HUES6 (cell line): ENCODE results near the gene A1BG.
"Not testable (repeated sequence)": the region's sequence is repeated elsewhere in the genome, so short reads cannot be mapped to it uniquely, and the experiment has no call there.

ENCODE experiments used
- H3K27ac ChIP-seq: 2 replicates; pipeline ENCODE4 v1.7.0; 2013; ENCODE audit warnings: low read depth, mild to moderate bottlenecking, low read length, inconsistent platforms
- H3K27me3 ChIP-seq: 2 replicates; pipeline ENCODE4 v1.6.1; 2013; ENCODE audit warnings: low read length; ENCODE audit not compliant: control insufficient read depth, insufficient read depth
- H3K36me3 ChIP-seq: 2 replicates; pipeline ENCODE4 v1.6.1; 2013; ENCODE audit warnings: low read length; ENCODE audit not compliant: control insufficient read depth, insufficient read depth
- H3K4me1 ChIP-seq: 2 replicates; pipeline ENCODE4 v1.6.1; 2013; ENCODE audit warnings: low read length; ENCODE audit not compliant: control insufficient read depth, insufficient read depth
- H3K4me3 ChIP-seq: 2 replicates; pipeline ENCODE4 v1.5.1; 2013; ENCODE audit warnings: low read depth, low read length
- H3K9ac ChIP-seq: one replicate; pipeline ENCODE4 v1.6.1; 2013; ENCODE audit warnings: mild to moderate bottlenecking, low read length
- H3K9me3 ChIP-seq: 2 replicates; pipeline ENCODE4 v1.6.1; 2013; ENCODE audit warnings: low read depth, low read length; ENCODE audit not compliant: control insufficient read depth, insufficient read depth

The A1BG gene

GRCh38 chr19:58328999-58329398, 24.3 kb downstream of the A1BG start:
- Histone ChIP-seq H3K27me3 (no peaks in the 10 kb centered on the region), H3K4me3 (no peak overlapping the region), H3K9ac (no peak overlapping the region), H3K27ac (no peak overlapping the region), H3K4me1 (no peaks in the 10 kb centered on the region), H3K36me3 (no peaks in the 10 kb centered on the region), H3K9me3 (no peaks in the 10 kb centered on the region)

DNA sequence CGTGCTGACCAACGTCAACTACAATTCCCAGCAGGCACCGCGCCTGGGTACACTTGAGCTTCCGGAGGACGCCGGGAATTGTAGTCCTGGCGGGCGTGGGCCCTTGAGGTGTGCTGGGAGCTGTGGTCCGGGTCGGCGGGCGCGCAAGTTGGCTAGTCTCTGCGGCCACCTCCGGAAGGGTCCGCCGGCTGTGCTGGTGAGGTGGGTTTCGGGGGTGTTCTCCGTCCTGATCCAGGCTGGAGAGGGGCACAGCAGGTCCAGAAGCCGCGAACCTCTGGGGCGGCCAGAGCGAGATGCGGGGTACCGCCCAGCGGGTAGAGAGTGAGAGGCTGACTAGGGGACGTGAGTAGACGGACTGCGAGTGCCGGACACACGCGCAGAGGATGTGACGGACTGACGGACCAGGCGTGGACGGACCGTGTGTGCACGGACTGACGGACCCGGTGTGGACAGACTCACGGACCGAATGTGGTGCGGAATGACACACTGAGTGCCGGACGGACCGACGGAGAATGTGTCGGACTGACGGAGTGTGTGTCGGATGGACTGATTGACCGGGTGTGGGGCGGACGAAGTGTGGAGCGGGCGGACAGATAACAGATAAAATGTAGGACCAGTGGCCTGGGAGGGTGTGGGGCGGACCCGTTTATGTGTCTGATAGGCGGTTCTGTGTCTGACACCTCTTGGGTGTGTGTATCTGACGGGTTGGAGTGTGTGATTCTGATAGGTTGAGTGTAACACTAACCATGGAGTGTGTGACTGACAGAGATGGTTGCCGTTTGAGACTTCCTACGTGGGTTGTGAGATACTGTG, 26.2 kb downstream of the A1BG start, which contains the start of gene ZSCAN22:
Gene ZSCAN22 (plus strand): TSS at position 81 of the 813 bp plus-strand sequence. CDS start 7,809 bp downstream, outside the sequence.
- Histone ChIP-seq H3K27ac (no peak within 1 kb of the TSS; the same call in 1 of the 2 replicates), H3K36me3 (no peaks in the 10 kb centered on the region), H3K9me3 (no peaks in the 10 kb centered on the region), H3K9ac (peak within 1 kb of the TSS; percentile 80), H3K4me3 (peak within 1 kb of the TSS; percentile 81), H3K27me3 (no peaks in the 10 kb centered on the region), H3K4me1 (no peaks in the 10 kb centered on the region)

- H3K36me3 ChIP-seq: no peaks in the 10 kb centered on the region
- no peaks in the 10 kb centered on the region for H3K27me3 ChIP-seq
- H3K9me3 ChIP-seq: no peaks in the 10 kb centered on the region
- peak overlapping the region; percentile 80 for H3K9ac ChIP-seq
- no peak overlapping the region for H3K27ac ChIP-seq
- peak overlapping the region; percentile 81 for H3K4me3 ChIP-seq
- H3K4me1 ChIP-seq: no peaks in the 10 kb centered on the region
Measured at GRCh38 chr19:58326501-58326913, 26.8 kb downstream of the A1BG start.

GRCh38 chr19:58325311-58326022, 27.8 kb downstream of the A1BG start:
- no peaks in the 10 kb centered on the region for H3K4me1 ChIP-seq
- peak overlapping the region; percentile 81; the same call in 1 of the 2 replicates for H3K4me3 ChIP-seq
- H3K9ac ChIP-seq: no peak overlapping the region
- H3K36me3 ChIP-seq: no peaks in the 10 kb centered on the region
- no peak overlapping the region for H3K27ac ChIP-seq
- H3K9me3 ChIP-seq: no peaks in the 10 kb centered on the region
- H3K27me3 ChIP-seq: no peaks in the 10 kb centered on the region

GRCh38 chr19:58319241-58319640, 34.1 kb downstream of the A1BG start:
- Histone ChIP-seq H3K4me1 (no peaks in the 10 kb centered on the region), H3K9ac (no peak overlapping the region), H3K9me3 (no peaks in the 10 kb centered on the region), H3K27ac (no peak overlapping the region), H3K4me3 (no peak overlapping the region), H3K27me3 (no peaks in the 10 kb centered on the region), H3K36me3 (peaks cover 16% of the 10 kb centered on the region)

DNA sequence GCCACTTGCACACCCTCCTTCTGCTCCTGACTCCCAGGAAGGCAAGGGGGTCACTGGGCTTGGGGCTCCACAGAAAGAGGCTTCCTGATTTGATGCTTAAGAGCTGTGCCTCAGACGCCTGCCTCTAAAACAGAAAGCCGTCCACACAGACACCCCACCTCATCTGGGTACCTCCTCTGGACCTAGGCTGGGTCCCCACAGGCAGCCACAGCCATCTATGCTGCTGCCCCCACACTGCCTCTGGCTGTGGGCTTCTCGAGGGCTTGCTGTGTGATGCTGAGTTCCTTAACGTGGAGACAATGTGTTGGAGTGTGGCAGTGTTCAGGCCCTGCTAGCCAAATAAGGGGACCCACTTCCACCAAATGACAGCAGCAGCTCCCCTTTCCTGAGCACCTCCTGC, 35.0 kb downstream of the A1BG start:
- no peaks in the 10 kb centered on the region for H3K9me3 ChIP-seq

GRCh38 chr19:58317476-58318072, 35.7 kb downstream of the A1BG start:
- Histone ChIP-seq H3K9ac (no peak overlapping the region), H3K4me1 (no peaks in the 10 kb centered on the region), H3K9me3 (no peaks in the 10 kb centered on the region), H3K27ac (no peak overlapping the region), H3K36me3 (peaks cover 31% of the 10 kb centered on the region), H3K4me3 (no peak overlapping the region), H3K27me3 (no peaks in the 10 kb centered on the region)

More for the DNA sequence above, 35.0 kb downstream of the A1BG start:
- Histone ChIP-seq H3K9ac (no peak overlapping the region), H3K27ac (no peak overlapping the region), H3K4me3 (no peak overlapping the region), H3K36me3 (peaks cover 24% of the 10 kb centered on the region), H3K27me3 (no peaks in the 10 kb centered on the region), H3K4me1 (no peaks in the 10 kb centered on the region)

GRCh38 chr19:58315580-58315979, 37.7 kb downstream of the A1BG start:
- Histone ChIP-seq H3K9ac (no peak overlapping the region), H3K9me3 (no peaks in the 10 kb centered on the region), H3K27me3 (no peaks in the 10 kb centered on the region), H3K27ac (no peak overlapping the region), H3K4me3 (no peak overlapping the region), H3K36me3 (peaks cover 45% of the 10 kb centered on the region), H3K4me1 (no peaks in the 10 kb centered on the region)

DNA sequence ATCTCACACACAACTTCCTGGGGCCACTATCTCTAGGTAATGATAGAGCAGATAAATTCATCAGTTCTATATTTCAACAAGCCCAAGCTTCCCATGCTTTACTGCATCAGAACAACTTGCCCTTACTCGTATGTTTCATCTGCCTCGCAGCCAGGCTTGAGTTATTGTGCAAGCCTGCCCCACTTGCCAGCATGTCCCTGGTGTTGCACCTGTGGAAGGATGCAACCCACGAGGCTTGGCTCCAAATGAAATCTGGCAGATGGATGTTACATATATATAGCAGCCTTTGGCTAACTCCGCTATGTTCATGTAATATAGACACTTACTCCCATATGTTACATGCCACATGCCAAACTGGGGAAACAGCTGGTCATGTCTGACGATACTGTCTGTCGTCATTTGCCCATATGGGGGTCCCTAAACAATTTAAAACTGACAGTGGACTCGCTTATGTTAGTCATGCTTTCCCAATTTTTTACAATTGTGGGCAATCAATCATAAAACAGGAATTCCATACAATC, 41.9 kb downstream of the A1BG start:
- Histone ChIP-seq H3K27me3 (no peaks in the 10 kb centered on the region), H3K9me3 (no peaks in the 10 kb centered on the region), H3K36me3 (peaks cover 69% of the 10 kb centered on the region), H3K9ac (no peak overlapping the region), H3K27ac (no peak overlapping the region), H3K4me1 (no peaks in the 10 kb centered on the region), H3K4me3 (no peak overlapping the region)

- peaks cover 65% of the 10 kb centered on the region for H3K36me3 ChIP-seq
- H3K9ac ChIP-seq, H3K27me3 ChIP-seq, H3K4me1 ChIP-seq, H3K27ac ChIP-seq, H3K9me3 ChIP-seq, H3K4me3 ChIP-seq: not testable (repeated sequence)
Measured at GRCh38 chr19:58310685-58311084, 42.6 kb downstream of the A1BG start.

- peaks cover 40% of the 10 kb centered on the region for H3K36me3 ChIP-seq
- no peak overlapping the region for H3K9ac ChIP-seq
- H3K4me1 ChIP-seq: no peaks in the 10 kb centered on the region
- no peak overlapping the region for H3K27ac ChIP-seq
- no peak overlapping the region for H3K4me3 ChIP-seq
- H3K27me3 ChIP-seq: no peaks in the 10 kb centered on the region
- H3K9me3 ChIP-seq: no peaks in the 10 kb centered on the region
Measured at GRCh38 chr19:58307736-58308135, 45.6 kb downstream of the A1BG start.
